HepG2 (cell line): ENCODE data around the gene PREX1. TPM values are rescaled to one million over a fixed set of nuclear protein-coding genes. Genes with fewer than 3 reads are reported as not detected.
"Not testable (repeated sequence)": the region's sequence is repeated elsewhere in the genome, so short reads cannot be mapped to it uniquely, and the experiment has no call there.

Experiments
- ATAC-seq: fragments of 200-7000 bp; cut with Tn5 transposase; 3 replicates; pipeline ENCODE4 v1.9.1; 2020; ENCODE audit warnings: mild to moderate bottlenecking, moderate library complexity
- BruUV-seq: library from RNA; stranded (reverse); fragments of 400-500 nt; replicated peaks from 2 replicates; lab custom pipeline; 2021; lab: Mats Ljungman, UMichigan
- CTCF ChIA-PET: fragments of 300-600 bp; formaldehyde crosslinking; extraction: SDS; loops from one replicate; lab custom pipeline; 2021; ENCODE audit warnings: low total read pairs, inconsistent platforms, low intra/inter-chr PET ratio; lab: Yijun Ruan, JAX
- POLR2A ChIA-PET: fragments of 350-600 bp; sonication (Branson Sonifier 250); formaldehyde crosslinking; loops from one replicate; lab custom pipeline; 2020; ENCODE audit warnings: antibody characterized with exemption, inconsistent platforms; lab: Yijun Ruan, JAX
- DNase-seq: peaks from one replicate; pipeline ENCODE4 v3.0.0-alpha.2; 2015; ENCODE audit warnings: low spot score
- FAIRE-seq: peaks from 3 replicates; lab custom pipeline; 2011; peaks lifted over from hg19 to GRCh38; lab: Jason Lieb, UNC
- H2AFZ ChIP-seq: one replicate; pipeline ENCODE4 v1.6.1; 2011; ENCODE audit warnings: low read length, inconsistent platforms
- H3K27ac ChIP-seq: fragments of 300-600 bp; 3 replicates; pipeline ENCODE4 v1.8.0; 2011; ENCODE audit warnings: mixed run types, mild to moderate bottlenecking, mixed read lengths, low read length, inconsistent platforms; ENCODE audit not compliant: insufficient read depth; ENCODE audit errors: extremely low read length
- H3K27me3 ChIP-seq, 2 experiments: fragments of 200-600 bp in 1 of 2; 2 replicates in 1 of 2; 3 replicates in 1 of 2; pipeline versions ENCODE4 v1.6.0 to v1.8.0; 2011; ENCODE audit warnings: low read length in 2 of 2, mild to moderate bottlenecking in 2 of 2, moderate library complexity in 2 of 2, inconsistent platforms in 1 of 2; ENCODE audit not compliant: insufficient read depth in 2 of 2, control insufficient read depth in 1 of 2
- H3K36me3 ChIP-seq, 2 experiments: fragments of 200-600 bp in 1 of 2; replicated peaks in 1 of 2; 2 replicates in 1 of 2; 3 replicates in 1 of 2; pipeline versions ENCODE4 v1.5.1 to v1.8.0; 2011; ENCODE audit warnings: low read length in 2 of 2, inconsistent platforms in 1 of 2; ENCODE audit not compliant: insufficient read depth in 2 of 2, control insufficient read depth in 1 of 2
- H3K4me1 ChIP-seq: 2 replicates; pipeline ENCODE4 v1.5.1; 2012; ENCODE audit warnings: low read length, inconsistent platforms; ENCODE audit not compliant: insufficient read depth
- H3K4me2 ChIP-seq: 2 replicates; pipeline ENCODE4 v1.6.0; 2011; ENCODE audit warnings: low read depth, low read length, inconsistent platforms
- H3K4me3 ChIP-seq, 3 experiments: fragments of 200-600 bp in 1 of 3; sonication (generic), shearing (Covaris generic) in 1 of 3; replicated peaks in 1 of 3; 2 replicates each; pipeline ENCODE4 v1.5.1; 2011 to 2016; ENCODE audit warnings: low read length in 3 of 3, inconsistent platforms in 2 of 3, low read depth in 2 of 3, mild to moderate bottlenecking in 2 of 3, control low read depth in 1 of 3, mixed read lengths in 1 of 3; ENCODE audit not compliant: insufficient read depth in 1 of 3
- H3K79me2 ChIP-seq: one replicate; pipeline ENCODE4 v1.6.1; 2011; ENCODE audit warnings: low read length, inconsistent platforms; ENCODE audit not compliant: insufficient read depth
- H3K9ac ChIP-seq: 2 replicates; pipeline ENCODE4 v1.6.0; 2011; ENCODE audit warnings: mild to moderate bottlenecking, low read depth, low read length, inconsistent platforms; ENCODE audit not compliant: insufficient read depth
- H3K9me3 ChIP-seq: 2 replicates; pipeline ENCODE4 v1.5.1; 2012; ENCODE audit warnings: mild to moderate bottlenecking, low read length
- H4K20me1 ChIP-seq: 2 replicates; pipeline ENCODE4 v1.6.0; 2011; ENCODE audit warnings: inconsistent platforms, mild to moderate bottlenecking, low read length, moderate library complexity; ENCODE audit not compliant: insufficient read depth
- CREB1 ChIP-seq, 2 experiments: fragments of 450-650 bp in 1 of 2; IDR thresholded peaks; 2 replicates each; pipeline ENCODE4 v1.6.1; 2016 to 2017; ENCODE audit warnings: control low read depth in 1 of 2, mild to moderate bottlenecking in 1 of 2, missing compliant biosample characterization in 1 of 2, missing genetic modification characterization in 1 of 2
- HNF4A ChIP-seq: sonication (generic); formaldehyde crosslinking; IDR thresholded peaks from 2 replicates; pipeline ENCODE4 v1.4.0; 2020; ENCODE audit warnings: missing genetic modification reagents
- IRF2 ChIP-seq: IDR thresholded peaks from 2 replicates; pipeline ENCODE4 v1.6.1; 2018; ENCODE audit warnings: missing genetic modification reagents, missing compliant biosample characterization
- KDM4B ChIP-seq: sonication (generic); formaldehyde crosslinking; IDR thresholded peaks from 2 replicates; pipeline ENCODE4 v1.4.0; 2020; ENCODE audit warnings: missing genetic modification reagents
- ZFP36L1 ChIP-seq: sonication (generic); formaldehyde crosslinking; IDR thresholded peaks from 2 replicates; pipeline ENCODE4 v1.8.0; 2022; ENCODE audit warnings: mild to moderate bottlenecking, missing genetic modification reagents, moderate library complexity
- WGBS: methylation state at CpG from one replicate; pipeline ENCODE4 v1.1.6; 2017; ENCODE audit warnings: low lambda C conversion rate; 5-methylcytosine and 5-hydroxymethylcytosine counted together
- in situ Hi-C: cut with HindIII; loops from 2 replicates; pipeline ENCODE4 v1.10.0; 2017; ENCODE audit warnings: low pct_unique_long_range_greater_than_20kb; ENCODE audit not compliant: extremely low pct_ligation_motif_present
- intact Hi-C: fragments of 100-400 bp; cut with micrococcal nuclease; formaldehyde crosslinking; loops from one replicate; pipeline ENCODE4 v1.10.0; 2022; ENCODE audit not compliant: unreplicated experiment
- polyA plus RNA-seq, 8 experiments: library from polyadenylated mRNA; depleted of rRNA in 3 of 8; stranded (reverse) in 7 of 8; unstranded in 1 of 8; fragments of >200 nt; fragmentation: Illumina TruSeq in 4 of 8; extraction: Trizol in 4 of 8; gene quantifications; 2 replicates each; pipeline versions ENCODE4 v1.2.1 to v1.2.3, GENCODE V29; 2011 to 2016; ENCODE audit warnings: low read depth in 4 of 8, missing spikeins in 1 of 8, mixed read lengths in 1 of 8; ENCODE audit not compliant: insufficient read depth in 1 of 8
- total RNA-seq, 5 experiments: library from RNA; depleted of rRNA; stranded (reverse); fragments of >200 nt; fragmentation: Illumina TruSeq; extraction: Trizol; gene quantifications; 2 replicates each; pipeline ENCODE4 v1.2.3, GENCODE V29; 2016; ENCODE audit warnings: low read depth in 1 of 5
- TF ChIP-seq, protein P1 (sequence below): sonication (generic); formaldehyde crosslinking; IDR thresholded peaks from 2 replicates; pipeline ENCODE4 v1.4.0; 2020; ENCODE audit warnings: missing genetic modification reagents

Gene PREX1
- total and polyA plus RNA-seq, 2 of the 13 experiments (the other 11 are each of a cell fraction or from before 2014, with no cell fraction given), result 0.02 to 0.04 TPM

GRCh38 chr20:48875914-48876240 lies 48.1 kb upstream of the PREX1 start (continued):
- TF ChIP-seq IRF2 (CRISPR knock-in tag) (no peak), ZFP36L1 (CRISPR knock-in tag) (no peak), KDM4B (no peak), HNF4A (CRISPR knock-in tag) (no peak)
- TF ChIP-seq, all 625 proteins: peak for 0

- no TSS peak for BruUV-seq
- TF ChIP-seq CREB1 (IDR thresholded peaks at IDR 0.05) (0 out of 2 replicates have a peak, but pooled peaks have one; percentile 17), CREB1 (CRISPR knock-in tag; IDR thresholded peaks at IDR 0.05) (no peak)
- TF ChIP-seq, protein P1, sequence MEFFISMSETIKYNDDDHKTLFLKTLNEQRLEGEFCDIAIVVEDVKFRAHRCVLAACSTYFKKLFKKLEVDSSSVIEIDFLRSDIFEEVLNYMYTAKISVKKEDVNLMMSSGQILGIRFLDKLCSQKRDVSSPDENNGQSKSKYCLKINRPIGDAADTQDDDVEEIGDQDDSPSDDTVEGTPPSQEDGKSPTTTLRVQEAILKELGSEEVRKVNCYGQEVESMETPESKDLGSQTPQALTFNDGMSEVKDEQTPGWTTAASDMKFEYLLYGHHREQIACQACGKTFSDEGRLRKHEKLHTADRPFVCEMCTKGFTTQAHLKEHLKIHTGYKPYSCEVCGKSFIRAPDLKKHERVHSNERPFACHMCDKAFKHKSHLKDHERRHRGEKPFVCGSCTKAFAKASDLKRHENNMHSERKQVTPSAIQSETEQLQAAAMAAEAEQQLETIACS (CRISPR knock-in tag), result no peak
- Histone ChIP-seq H3K4me3 (no peak overlapping the region), H3K9me3 (no peaks in the 10 kb centered on the region), H2AFZ (no peak overlapping the region), H3K4me2 (no peak overlapping the region), H3K9ac (no peak overlapping the region), H3K4me1 (peaks cover 9% of the 10 kb centered on the region), H3K36me3 (no peaks in the 10 kb centered on the region), H3K27ac (no peak overlapping the region), H3K27me3 (peaks cover 0 to 10% of the 10 kb centered on the region in 2 experiments; a peak in 2 of 5 replicates), H4K20me1 (no peaks in the 10 kb centered on the region), H3K79me2 (no peaks in the 10 kb centered on the region)
- ChIA-PET POLR2A (no interaction called here), CTCF (no interaction called here)
- 48% methylated on average over 17 of the region's 17 CpGs for WGBS
- ATAC-seq (no peak), DNase-seq (no peak), FAIRE-seq (no peak)
- intact Hi-C loops, result no loop called here
- in situ Hi-C loops, result no loop called here
These were observed 47.6 kb upstream of the PREX1 start for GRCh38 chr20:48875233-48875913.

GRCh38 chr20:48869442-48869841 lies 41.6 kb upstream of the PREX1 start:
- CTCF ChIA-PET, H3K4me3 ChIP-seq, DNase-seq, FAIRE-seq, H3K27ac ChIP-seq, H3K36me3 ChIP-seq, H3K27me3 ChIP-seq, H3K9me3 ChIP-seq, H3K9ac ChIP-seq, POLR2A ChIA-PET, intact Hi-C loops, BruUV-seq, H3K4me1 ChIP-seq, H2AFZ ChIP-seq, in situ Hi-C loops, ATAC-seq, H3K79me2 ChIP-seq, H4K20me1 ChIP-seq, H3K4me2 ChIP-seq: not testable (repeated sequence)
